HepG2 (cell line): ENCODE results near the gene PIP5KL1. TPM values are rescaled to one million over a fixed set of nuclear protein-coding genes. Genes with fewer than 3 reads are reported as not detected.

ENCODE experiments used
- ATAC-seq: fragments of 200-7000 bp; cut with Tn5 transposase; 3 replicates; pipeline ENCODE4 v1.9.1; 2020; ENCODE audit warnings: mild to moderate bottlenecking, moderate library complexity
- BruUV-seq: library from RNA; stranded (reverse); fragments of 400-500 nt; replicated peaks from 2 replicates; lab custom pipeline; 2021; lab: Mats Ljungman, UMichigan
- CTCF ChIA-PET: fragments of 300-600 bp; formaldehyde crosslinking; extraction: SDS; loops from one replicate; lab custom pipeline; 2021; ENCODE audit warnings: low total read pairs, inconsistent platforms, low intra/inter-chr PET ratio; lab: Yijun Ruan, JAX
- POLR2A ChIA-PET: fragments of 350-600 bp; sonication (Branson Sonifier 250); formaldehyde crosslinking; loops from one replicate; lab custom pipeline; 2020; ENCODE audit warnings: antibody characterized with exemption, inconsistent platforms; lab: Yijun Ruan, JAX
- DNase-seq: peaks from one replicate; pipeline ENCODE4 v3.0.0-alpha.2; 2015; ENCODE audit warnings: low spot score
- FAIRE-seq: peaks from 3 replicates; lab custom pipeline; 2011; peaks lifted over from hg19 to GRCh38; lab: Jason Lieb, UNC
- H2AFZ ChIP-seq: one replicate; pipeline ENCODE4 v1.6.1; 2011; ENCODE audit warnings: low read length, inconsistent platforms
- H3K27ac ChIP-seq: fragments of 300-600 bp; 3 replicates; pipeline ENCODE4 v1.8.0; 2011; ENCODE audit warnings: mixed run types, mild to moderate bottlenecking, mixed read lengths, low read length, inconsistent platforms; ENCODE audit not compliant: insufficient read depth; ENCODE audit errors: extremely low read length
- H3K27me3 ChIP-seq, 2 experiments: fragments of 200-600 bp in 1 of 2; 2 replicates in 1 of 2; 3 replicates in 1 of 2; pipeline versions ENCODE4 v1.6.0 to v1.8.0; 2011; ENCODE audit warnings: low read length in 2 of 2, mild to moderate bottlenecking in 2 of 2, moderate library complexity in 2 of 2, inconsistent platforms in 1 of 2; ENCODE audit not compliant: insufficient read depth in 2 of 2, control insufficient read depth in 1 of 2
- H3K36me3 ChIP-seq, 2 experiments: fragments of 200-600 bp in 1 of 2; replicated peaks in 1 of 2; 2 replicates in 1 of 2; 3 replicates in 1 of 2; pipeline versions ENCODE4 v1.5.1 to v1.8.0; 2011; ENCODE audit warnings: low read length in 2 of 2, inconsistent platforms in 1 of 2; ENCODE audit not compliant: insufficient read depth in 2 of 2, control insufficient read depth in 1 of 2
- H3K4me1 ChIP-seq: 2 replicates; pipeline ENCODE4 v1.5.1; 2012; ENCODE audit warnings: low read length, inconsistent platforms; ENCODE audit not compliant: insufficient read depth
- H3K4me2 ChIP-seq: 2 replicates; pipeline ENCODE4 v1.6.0; 2011; ENCODE audit warnings: low read depth, low read length, inconsistent platforms
- H3K4me3 ChIP-seq, 3 experiments: fragments of 200-600 bp in 1 of 3; sonication (generic), shearing (Covaris generic) in 1 of 3; replicated peaks in 1 of 3; 2 replicates each; pipeline ENCODE4 v1.5.1; 2011 to 2016; ENCODE audit warnings: low read length in 3 of 3, inconsistent platforms in 2 of 3, low read depth in 2 of 3, mild to moderate bottlenecking in 2 of 3, control low read depth in 1 of 3, mixed read lengths in 1 of 3; ENCODE audit not compliant: insufficient read depth in 1 of 3
- H3K79me2 ChIP-seq: one replicate; pipeline ENCODE4 v1.6.1; 2011; ENCODE audit warnings: low read length, inconsistent platforms; ENCODE audit not compliant: insufficient read depth
- H3K9ac ChIP-seq: 2 replicates; pipeline ENCODE4 v1.6.0; 2011; ENCODE audit warnings: mild to moderate bottlenecking, low read depth, low read length, inconsistent platforms; ENCODE audit not compliant: insufficient read depth
- H3K9me3 ChIP-seq: 2 replicates; pipeline ENCODE4 v1.5.1; 2012; ENCODE audit warnings: mild to moderate bottlenecking, low read length
- H4K20me1 ChIP-seq: 2 replicates; pipeline ENCODE4 v1.6.0; 2011; ENCODE audit warnings: inconsistent platforms, mild to moderate bottlenecking, low read length, moderate library complexity; ENCODE audit not compliant: insufficient read depth
- DBP ChIP-seq: sonication (generic); formaldehyde crosslinking; IDR thresholded peaks from 2 replicates; pipeline ENCODE4 v1.4.0; 2020; ENCODE audit warnings: missing genetic modification reagents; ENCODE audit errors: not compliant biosample characterization
- MTF2 ChIP-seq: sonication (generic); formaldehyde crosslinking; IDR thresholded peaks from 2 replicates; pipeline ENCODE4 v1.5.0; 2020; ENCODE audit warnings: missing genetic modification reagents, borderline replicate concordance
- POLR2G ChIP-seq: fragments of 200-400 bp; formaldehyde crosslinking; IDR thresholded peaks from 2 replicates; pipeline ENCODE4 v1.6.1; 2018; ENCODE audit warnings: mild to moderate bottlenecking, low read depth, low read length, moderate library complexity
- PRMT3 ChIP-seq: sonication (generic); formaldehyde crosslinking; IDR thresholded peaks from 2 replicates; pipeline ENCODE4 v1.8.1; 2022; ENCODE audit warnings: low read depth, mild to moderate bottlenecking, moderate library complexity, missing genetic modification reagents, borderline replicate concordance
- SALL2 ChIP-seq: sonication (generic); formaldehyde crosslinking; IDR thresholded peaks from 2 replicates; pipeline ENCODE4 v1.8.1; 2023; ENCODE audit warnings: mild to moderate bottlenecking, missing genetic modification reagents, inconsistent platforms
- SMAD9 ChIP-seq: sonication (generic); formaldehyde crosslinking; IDR thresholded peaks from 2 replicates; pipeline ENCODE4 v1.5.1; 2020; ENCODE audit warnings: mild to moderate bottlenecking, missing genetic modification reagents
- SRF ChIP-seq: IDR thresholded peaks from 2 replicates; pipeline ENCODE4 v1.6.1; 2011; ENCODE audit warnings: mild to moderate bottlenecking, low read depth, low read length, moderate library complexity
- ZNF138 ChIP-seq: sonication (generic); formaldehyde crosslinking; IDR thresholded peaks from 2 replicates; pipeline ENCODE4 v1.5.0; 2020; ENCODE audit warnings: mild to moderate bottlenecking, low read depth, missing genetic modification reagents
- ZNF446 ChIP-seq: sonication (generic); formaldehyde crosslinking; IDR thresholded peaks from 2 replicates; pipeline ENCODE4 v1.5.0; 2020; ENCODE audit warnings: mild to moderate bottlenecking, missing genetic modification reagents
- ZNF460 ChIP-seq: sonication (generic); formaldehyde crosslinking; IDR thresholded peaks from 2 replicates; pipeline ENCODE4 v1.5.1; 2020; ENCODE audit warnings: missing genetic modification reagents, mild to moderate bottlenecking, borderline replicate concordance
- ZNF510 ChIP-seq: sonication (generic); formaldehyde crosslinking; IDR thresholded peaks from 2 replicates; pipeline ENCODE4 v1.4.0; 2020; ENCODE audit warnings: low read depth, mild to moderate bottlenecking, missing genetic modification reagents
- WGBS: methylation state at CpG from one replicate; pipeline ENCODE4 v1.1.6; 2017; ENCODE audit warnings: low lambda C conversion rate; 5-methylcytosine and 5-hydroxymethylcytosine counted together
- in situ Hi-C: cut with HindIII; loops from 2 replicates; pipeline ENCODE4 v1.10.0; 2017; ENCODE audit warnings: low pct_unique_long_range_greater_than_20kb; ENCODE audit not compliant: extremely low pct_ligation_motif_present
- intact Hi-C: fragments of 100-400 bp; cut with micrococcal nuclease; formaldehyde crosslinking; loops from one replicate; pipeline ENCODE4 v1.10.0; 2022; ENCODE audit not compliant: unreplicated experiment
- polyA plus RNA-seq, 8 experiments: library from polyadenylated mRNA; depleted of rRNA in 3 of 8; stranded (reverse) in 7 of 8; unstranded in 1 of 8; fragments of >200 nt; fragmentation: Illumina TruSeq in 4 of 8; extraction: Trizol in 4 of 8; gene quantifications; 2 replicates each; pipeline versions ENCODE4 v1.2.1 to v1.2.3, GENCODE V29; 2011 to 2016; ENCODE audit warnings: low read depth in 4 of 8, missing spikeins in 1 of 8, mixed read lengths in 1 of 8; ENCODE audit not compliant: insufficient read depth in 1 of 8
- total RNA-seq, 5 experiments: library from RNA; depleted of rRNA; stranded (reverse); fragments of >200 nt; fragmentation: Illumina TruSeq; extraction: Trizol; gene quantifications; 2 replicates each; pipeline ENCODE4 v1.2.3, GENCODE V29; 2016; ENCODE audit warnings: low read depth in 1 of 5

Gene PIP5KL1
- total and polyA plus RNA-seq, 2 of the 13 experiments (the other 11 are each of a cell fraction or from before 2014, with no cell fraction given), result 0.20 to 0.49 TPM

GRCh38 chr9:127884427-127884911 lies 46.1 kb downstream of the PIP5KL1 start (continued):
- TF ChIP-seq DBP (no peak), MTF2 (CRISPR knock-in tag) (no peak), SMAD9 (CRISPR knock-in tag) (no peak), PRMT3 (CRISPR knock-in tag) (no peak)

GRCh38 chr9:127883959-127884358 lies 46.6 kb downstream of the PIP5KL1 start:
- Histone ChIP-seq H3K36me3 (peaks cover 9 to 19% of the 10 kb centered on the region in 2 experiments; a peak in 4 of 5 replicates), H3K9me3 (no peaks in the 10 kb centered on the region), H3K79me2 (no peaks in the 10 kb centered on the region), H3K9ac (no peak overlapping the region), H3K4me3 (no peak overlapping the region), H3K4me2 (no peak overlapping the region), H2AFZ (no peak overlapping the region), H4K20me1 (no peaks in the 10 kb centered on the region), H3K27ac (no peak overlapping the region), H3K4me1 (peaks cover 4% of the 10 kb centered on the region; the same call in 1 of the 2 replicates), H3K27me3 (no peaks in the 10 kb centered on the region)
- BruUV-seq, result no TSS peak
- in situ Hi-C loops, result no loop called here
- TF ChIP-seq SRF (no peak), ZNF138 (CRISPR knock-in tag) (no peak), SALL2 (CRISPR knock-in tag) (no peak), ZNF510 (CRISPR knock-in tag) (no peak), ZNF460 (CRISPR knock-in tag) (no peak), POLR2G (peak; percentile 49; the same call in 1 of the 2 replicates), ZNF446 (CRISPR knock-in tag) (no peak)
- POLR2A ChIA-PET, result no interaction called here
- intact Hi-C loops, result no loop called here
- WGBS, result 98% methylated on average over 7 of the region's 7 CpGs
- ATAC-seq, result no peak; the same call in 1 of the 3 replicates
- FAIRE-seq, result no peak
- CTCF ChIA-PET, result no interaction called here
- DNase-seq, result no peak
